Panc1 (cell line): Measurements from ENCODE around the gene PALB2.

Experiments
- CTCF ChIP-seq: fragments of 450-650 bp; IDR thresholded peaks from 2 replicates; pipeline ENCODE4 v1.5.1; 2017; ENCODE audit warnings: mild to moderate bottlenecking
- REST ChIP-seq, 2 experiments: IDR thresholded peaks; 2 replicates each; pipeline ENCODE4 v1.6.1; 2011 to 2012; ENCODE audit warnings: low read depth in 2 of 2, control low read depth in 1 of 2, low read length in 1 of 2, mild to moderate bottlenecking in 1 of 2, moderate library complexity in 1 of 2; ENCODE audit not compliant: insufficient read depth in 1 of 2
- SIN3A ChIP-seq: IDR thresholded peaks from 2 replicates; pipeline ENCODE4 v1.6.1; 2012; ENCODE audit warnings: low read depth, mild to moderate bottlenecking, low read length, moderate library complexity, borderline replicate concordance; ENCODE audit not compliant: insufficient read depth

- TF ChIP-seq CTCF (no peak), SIN3A (no peak), REST (IDR thresholded peaks at IDR 0.05; ENCODE audit: insufficient read depth in 1 of 2, low read depth in 2 of 2, low read length in 1 of 2) (no peak)
Measured at GRCh38 chr16:23668225-23668624, 27.1 kb upstream of the PALB2 start.
